GM23338 (cell line): ENCODE data around the gene IDE. TPM values are rescaled to one million over a fixed set of nuclear protein-coding genes. Genes with fewer than 3 reads are reported as not detected.

Source experiments
- ATAC-seq: fragments of 200-7000 bp; cut with Tn5 transposase; 3 replicates; pipeline ENCODE4 v1.9.1; 2020
- DNase-seq: peaks from one replicate; pipeline ENCODE4 v3.0.0-alpha.2; 2015; ENCODE audit warnings: low spot score
- H2AFZ ChIP-seq: fragments of 200-600 bp; sonication (generic); 2 replicates; pipeline ENCODE4 v1.8.0; 2016; ENCODE audit warnings: antibody characterized with exemption, mild to moderate bottlenecking, moderate library complexity
- H3F3A ChIP-seq: fragments of 200-600 bp; sonication (generic); replicated peaks from 2 replicates; pipeline ENCODE4 v1.8.0; 2017; ENCODE audit warnings: antibody characterized with exemption, mixed run types, low read depth
- H3K27ac ChIP-seq: fragments of 200-600 bp; sonication (generic); 2 replicates; pipeline ENCODE4 v1.6.1; 2016; ENCODE audit warnings: low read depth
- H3K27me3 ChIP-seq: fragments of 200-600 bp; sonication (generic); 2 replicates; pipeline ENCODE4 v1.8.0; 2016; ENCODE audit warnings: mild to moderate bottlenecking, mixed run types, moderate library complexity; ENCODE audit not compliant: insufficient read depth
- H3K36me3 ChIP-seq: fragments of 200-600 bp; sonication (generic); 2 replicates; pipeline ENCODE4 v1.8.0; 2016; ENCODE audit warnings: mild to moderate bottlenecking; ENCODE audit not compliant: insufficient read depth
- H3K4me1 ChIP-seq: fragments of 200-600 bp; sonication (generic); 2 replicates; pipeline ENCODE4 v1.8.0; 2016; ENCODE audit warnings: mild to moderate bottlenecking, moderate library complexity; ENCODE audit not compliant: insufficient read depth
- H3K4me2 ChIP-seq: fragments of 200-600 bp; sonication (generic); 2 replicates; pipeline ENCODE4 v1.7.1; 2017; ENCODE audit warnings: mixed run types
- H3K4me3 ChIP-seq: fragments of 200-600 bp; sonication (generic); 2 replicates; pipeline ENCODE4 v1.6.1; 2016; ENCODE audit warnings: mixed run types
- H3K79me2 ChIP-seq: fragments of 200-600 bp; sonication (generic); replicated peaks from 2 replicates; pipeline ENCODE4 v1.8.0; 2017; ENCODE audit warnings: mild to moderate bottlenecking; ENCODE audit not compliant: insufficient read depth
- H3K9me2 ChIP-seq: fragments of 200-600 bp; sonication (generic); 2 replicates; pipeline ENCODE4 v1.8.0; 2017; ENCODE audit not compliant: insufficient read depth
- H4K20me1 ChIP-seq: fragments of 200-600 bp; sonication (generic); replicated peaks from 2 replicates; pipeline ENCODE4 v1.8.0; 2017; ENCODE audit warnings: mild to moderate bottlenecking; ENCODE audit not compliant: insufficient read depth
- H3K27ac Mint-ChIP-seq: 2 replicates; pipeline ENCODE4 v1.8.0; 2020; ENCODE audit warnings: inconsistent platforms, mild to moderate bottlenecking, moderate library complexity, mixed read lengths
- H3K27me3 Mint-ChIP-seq: 3 replicates; pipeline ENCODE4 v1.8.0; 2022; ENCODE audit warnings: low read depth, mild to moderate bottlenecking, moderate library complexity, mixed read lengths, inconsistent platforms; ENCODE audit not compliant: insufficient read depth, poor library complexity
- H3K36me3 Mint-ChIP-seq: 3 replicates; pipeline ENCODE4 v1.8.0; 2021; ENCODE audit warnings: low read depth, mild to moderate bottlenecking, inconsistent platforms, moderate library complexity, mixed read lengths
- H3K4me1 Mint-ChIP-seq: 3 replicates; pipeline ENCODE4 v1.8.0; 2020; ENCODE audit warnings: mild to moderate bottlenecking, inconsistent platforms, mixed read lengths
- H3K4me3 Mint-ChIP-seq: 3 replicates; pipeline ENCODE4 v1.8.0; 2021; ENCODE audit warnings: moderate library complexity, mild to moderate bottlenecking, inconsistent platforms, mixed read lengths
- H3K9me3 Mint-ChIP-seq: 3 replicates; pipeline ENCODE4 v1.8.0; 2020; ENCODE audit warnings: moderate library complexity, mild to moderate bottlenecking, inconsistent platforms, mixed read lengths
- CREB1 ChIP-seq: fragments of 250-450 bp; sonication (Bioruptor Pico); IDR thresholded peaks from 2 replicates; pipeline ENCODE4 v1.5.0; 2020; ENCODE audit warnings: low read depth, mild to moderate bottlenecking, moderate library complexity
- EZH2 ChIP-seq: fragments of 200-600 bp; sonication (generic); IDR thresholded peaks from one replicate; pipeline ENCODE4 v1.8.0; 2017; ENCODE audit warnings: antibody characterized with exemption, mild to moderate bottlenecking, low read depth; ENCODE audit not compliant: unreplicated experiment
- EZH2phosphoT487 ChIP-seq: fragments of 200-600 bp; sonication (generic); IDR thresholded peaks from one replicate; pipeline ENCODE4 v1.8.1; 2018; ENCODE audit warnings: antibody characterized with exemption; ENCODE audit not compliant: unreplicated experiment
- JUNB ChIP-seq: IDR thresholded peaks from one replicate; pipeline ENCODE4 v1.6.1; 2016; ENCODE audit warnings: antibody characterized with exemption; ENCODE audit not compliant: unreplicated experiment
- NANOG ChIP-seq: IDR thresholded peaks from 2 replicates; pipeline ENCODE4 v1.6.1; 2016; ENCODE audit warnings: antibody characterized with exemption, borderline replicate concordance
- POLR2AphosphoS5 ChIP-seq: IDR thresholded peaks from 2 replicates; pipeline ENCODE4 v1.6.1; 2016; ENCODE audit warnings: antibody characterized with exemption, low read depth
- STAT1 ChIP-seq: IDR thresholded peaks from one replicate; pipeline ENCODE4 v1.6.1; 2016; ENCODE audit warnings: antibody characterized with exemption; ENCODE audit not compliant: unreplicated experiment
- ZNF114 ChIP-seq: fragments of 250-450 bp; sonication (Bioruptor Pico); IDR thresholded peaks from 2 replicates; pipeline ENCODE4 v1.5.0; 2020; ENCODE audit warnings: mild to moderate bottlenecking, moderate library complexity
- ZNF331 ChIP-seq: fragments of 250-450 bp; sonication (Bioruptor Pico); IDR thresholded peaks from 2 replicates; pipeline ENCODE4 v1.5.0; 2020; ENCODE audit warnings: low read depth, mild to moderate bottlenecking, moderate library complexity
- polyA plus RNA-seq: library from polyadenylated mRNA; unstranded; fragments of >200 nt; fragmentation: Nextera tagmentation; extraction: Ambion mirVana; gene quantifications from 2 replicates; pipeline ENCODE4 v1.2.1, GENCODE V29; 2016
- total RNA-seq: library from RNA; depleted of rRNA; stranded (reverse); fragments of >200 nt; shearing (Covaris generic); gene quantifications from 2 replicates; pipeline ENCODE4 v1.2.3, GENCODE V29; 2014
- TF ChIP-seq, protein P1 (sequence below): IDR thresholded peaks from one replicate; pipeline ENCODE4 v1.6.1; 2018; ENCODE audit warnings: antibody characterized with exemption; ENCODE audit not compliant: unreplicated experiment
- TF ChIP-seq, protein P2 (sequence below): fragments of 250-450 bp; sonication (Bioruptor Pico); IDR thresholded peaks from 2 replicates; pipeline ENCODE4 v1.5.0; 2020; ENCODE audit warnings: mild to moderate bottlenecking, moderate library complexity
- TF ChIP-seq, protein P3 (sequence below), 2 experiments: fragments of 200-600 bp in 1 of 2; sonication (generic) in 1 of 2; conservative IDR thresholded peaks; 2 replicates each; pipeline versions ENCODE4 v1.5.1 to v1.6.1; 2016 to 2017; ENCODE audit warnings: antibody characterized with exemption in 2 of 2, low read depth in 2 of 2, mild to moderate bottlenecking in 2 of 2, moderate library complexity in 1 of 2
- TF ChIP-seq, protein P4 (sequence below): IDR thresholded peaks from 2 replicates; pipeline ENCODE4 v1.6.1; 2016; ENCODE audit warnings: antibody characterized with exemption

IDE gene
- total and polyA plus RNA-seq, 2 experiments from 2014 or later: 12.9 to 36.3 TPM

DNA sequence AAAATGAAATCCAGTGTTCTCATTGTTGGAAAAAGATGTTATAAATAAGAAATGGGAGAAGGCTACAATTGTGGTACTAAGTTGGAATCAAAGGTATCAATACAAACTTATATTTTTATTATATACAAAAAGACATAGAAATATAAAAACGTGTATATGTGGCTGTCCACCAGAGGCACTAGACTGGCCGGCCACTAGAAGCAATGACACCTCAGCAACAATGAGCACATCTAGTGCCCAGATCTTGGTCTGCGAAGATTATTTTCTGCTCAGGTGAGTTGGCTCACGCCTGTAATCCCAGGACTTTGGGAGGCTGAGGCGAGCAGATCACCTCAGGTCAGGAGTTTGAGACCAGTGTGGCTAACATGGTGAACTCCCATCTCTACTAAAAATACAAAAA, 21.6 kb downstream of the IDE start:
- H3K4me1 Mint-ChIP-seq: no peaks in the 10 kb centered on the region
- peaks cover under 1% of the 10 kb centered on the region for H3K27me3 Mint-ChIP-seq
- 0 out of 3 replicates have a peak, but pooled peaks cover 7% of the 10 kb centered on the region for H3K9me3 Mint-ChIP-seq
- no peak overlapping the region for H3K4me3 ChIP-seq
- H3K27me3 ChIP-seq: no peaks in the 10 kb centered on the region
- H3K4me3 Mint-ChIP-seq: no peak overlapping the region
- no peaks in the 10 kb centered on the region for H3K36me3 ChIP-seq
- peaks cover 10% of the 10 kb centered on the region for H4K20me1 ChIP-seq
- no peak overlapping the region for H3K4me2 ChIP-seq
- no peaks in the 10 kb centered on the region for H3K9me2 ChIP-seq
- no peaks in the 10 kb centered on the region for H3K4me1 ChIP-seq
- no peak overlapping the region for H2AFZ ChIP-seq
- ATAC-seq (no peak), DNase-seq (no peak)
- H3K27ac Mint-ChIP-seq: no peak overlapping the region
- TF ChIP-seq STAT1 (no peak), POLR2AphosphoS5 (no peak), JUNB (no peak), CREB1 (CRISPR knock-in tag) (no peak), ZNF331 (CRISPR knock-in tag) (no peak), EZH2phosphoT487 (no peak), EZH2 (no peak), ZNF114 (CRISPR knock-in tag) (no peak), NANOG (no peak)
- TF ChIP-seq, protein P1, sequence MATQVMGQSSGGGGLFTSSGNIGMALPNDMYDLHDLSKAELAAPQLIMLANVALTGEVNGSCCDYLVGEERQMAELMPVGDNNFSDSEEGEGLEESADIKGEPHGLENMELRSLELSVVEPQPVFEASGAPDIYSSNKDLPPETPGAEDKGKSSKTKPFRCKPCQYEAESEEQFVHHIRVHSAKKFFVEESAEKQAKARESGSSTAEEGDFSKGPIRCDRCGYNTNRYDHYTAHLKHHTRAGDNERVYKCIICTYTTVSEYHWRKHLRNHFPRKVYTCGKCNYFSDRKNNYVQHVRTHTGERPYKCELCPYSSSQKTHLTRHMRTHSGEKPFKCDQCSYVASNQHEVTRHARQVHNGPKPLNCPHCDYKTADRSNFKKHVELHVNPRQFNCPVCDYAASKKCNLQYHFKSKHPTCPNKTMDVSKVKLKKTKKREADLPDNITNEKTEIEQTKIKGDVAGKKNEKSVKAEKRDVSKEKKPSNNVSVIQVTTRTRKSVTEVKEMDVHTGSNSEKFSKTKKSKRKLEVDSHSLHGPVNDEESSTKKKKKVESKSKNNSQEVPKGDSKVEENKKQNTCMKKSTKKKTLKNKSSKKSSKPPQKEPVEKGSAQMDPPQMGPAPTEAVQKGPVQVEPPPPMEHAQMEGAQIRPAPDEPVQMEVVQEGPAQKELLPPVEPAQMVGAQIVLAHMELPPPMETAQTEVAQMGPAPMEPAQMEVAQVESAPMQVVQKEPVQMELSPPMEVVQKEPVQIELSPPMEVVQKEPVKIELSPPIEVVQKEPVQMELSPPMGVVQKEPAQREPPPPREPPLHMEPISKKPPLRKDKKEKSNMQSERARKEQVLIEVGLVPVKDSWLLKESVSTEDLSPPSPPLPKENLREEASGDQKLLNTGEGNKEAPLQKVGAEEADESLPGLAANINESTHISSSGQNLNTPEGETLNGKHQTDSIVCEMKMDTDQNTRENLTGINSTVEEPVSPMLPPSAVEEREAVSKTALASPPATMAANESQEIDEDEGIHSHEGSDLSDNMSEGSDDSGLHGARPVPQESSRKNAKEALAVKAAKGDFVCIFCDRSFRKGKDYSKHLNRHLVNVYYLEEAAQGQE: no peak
- TF ChIP-seq, protein P2, sequence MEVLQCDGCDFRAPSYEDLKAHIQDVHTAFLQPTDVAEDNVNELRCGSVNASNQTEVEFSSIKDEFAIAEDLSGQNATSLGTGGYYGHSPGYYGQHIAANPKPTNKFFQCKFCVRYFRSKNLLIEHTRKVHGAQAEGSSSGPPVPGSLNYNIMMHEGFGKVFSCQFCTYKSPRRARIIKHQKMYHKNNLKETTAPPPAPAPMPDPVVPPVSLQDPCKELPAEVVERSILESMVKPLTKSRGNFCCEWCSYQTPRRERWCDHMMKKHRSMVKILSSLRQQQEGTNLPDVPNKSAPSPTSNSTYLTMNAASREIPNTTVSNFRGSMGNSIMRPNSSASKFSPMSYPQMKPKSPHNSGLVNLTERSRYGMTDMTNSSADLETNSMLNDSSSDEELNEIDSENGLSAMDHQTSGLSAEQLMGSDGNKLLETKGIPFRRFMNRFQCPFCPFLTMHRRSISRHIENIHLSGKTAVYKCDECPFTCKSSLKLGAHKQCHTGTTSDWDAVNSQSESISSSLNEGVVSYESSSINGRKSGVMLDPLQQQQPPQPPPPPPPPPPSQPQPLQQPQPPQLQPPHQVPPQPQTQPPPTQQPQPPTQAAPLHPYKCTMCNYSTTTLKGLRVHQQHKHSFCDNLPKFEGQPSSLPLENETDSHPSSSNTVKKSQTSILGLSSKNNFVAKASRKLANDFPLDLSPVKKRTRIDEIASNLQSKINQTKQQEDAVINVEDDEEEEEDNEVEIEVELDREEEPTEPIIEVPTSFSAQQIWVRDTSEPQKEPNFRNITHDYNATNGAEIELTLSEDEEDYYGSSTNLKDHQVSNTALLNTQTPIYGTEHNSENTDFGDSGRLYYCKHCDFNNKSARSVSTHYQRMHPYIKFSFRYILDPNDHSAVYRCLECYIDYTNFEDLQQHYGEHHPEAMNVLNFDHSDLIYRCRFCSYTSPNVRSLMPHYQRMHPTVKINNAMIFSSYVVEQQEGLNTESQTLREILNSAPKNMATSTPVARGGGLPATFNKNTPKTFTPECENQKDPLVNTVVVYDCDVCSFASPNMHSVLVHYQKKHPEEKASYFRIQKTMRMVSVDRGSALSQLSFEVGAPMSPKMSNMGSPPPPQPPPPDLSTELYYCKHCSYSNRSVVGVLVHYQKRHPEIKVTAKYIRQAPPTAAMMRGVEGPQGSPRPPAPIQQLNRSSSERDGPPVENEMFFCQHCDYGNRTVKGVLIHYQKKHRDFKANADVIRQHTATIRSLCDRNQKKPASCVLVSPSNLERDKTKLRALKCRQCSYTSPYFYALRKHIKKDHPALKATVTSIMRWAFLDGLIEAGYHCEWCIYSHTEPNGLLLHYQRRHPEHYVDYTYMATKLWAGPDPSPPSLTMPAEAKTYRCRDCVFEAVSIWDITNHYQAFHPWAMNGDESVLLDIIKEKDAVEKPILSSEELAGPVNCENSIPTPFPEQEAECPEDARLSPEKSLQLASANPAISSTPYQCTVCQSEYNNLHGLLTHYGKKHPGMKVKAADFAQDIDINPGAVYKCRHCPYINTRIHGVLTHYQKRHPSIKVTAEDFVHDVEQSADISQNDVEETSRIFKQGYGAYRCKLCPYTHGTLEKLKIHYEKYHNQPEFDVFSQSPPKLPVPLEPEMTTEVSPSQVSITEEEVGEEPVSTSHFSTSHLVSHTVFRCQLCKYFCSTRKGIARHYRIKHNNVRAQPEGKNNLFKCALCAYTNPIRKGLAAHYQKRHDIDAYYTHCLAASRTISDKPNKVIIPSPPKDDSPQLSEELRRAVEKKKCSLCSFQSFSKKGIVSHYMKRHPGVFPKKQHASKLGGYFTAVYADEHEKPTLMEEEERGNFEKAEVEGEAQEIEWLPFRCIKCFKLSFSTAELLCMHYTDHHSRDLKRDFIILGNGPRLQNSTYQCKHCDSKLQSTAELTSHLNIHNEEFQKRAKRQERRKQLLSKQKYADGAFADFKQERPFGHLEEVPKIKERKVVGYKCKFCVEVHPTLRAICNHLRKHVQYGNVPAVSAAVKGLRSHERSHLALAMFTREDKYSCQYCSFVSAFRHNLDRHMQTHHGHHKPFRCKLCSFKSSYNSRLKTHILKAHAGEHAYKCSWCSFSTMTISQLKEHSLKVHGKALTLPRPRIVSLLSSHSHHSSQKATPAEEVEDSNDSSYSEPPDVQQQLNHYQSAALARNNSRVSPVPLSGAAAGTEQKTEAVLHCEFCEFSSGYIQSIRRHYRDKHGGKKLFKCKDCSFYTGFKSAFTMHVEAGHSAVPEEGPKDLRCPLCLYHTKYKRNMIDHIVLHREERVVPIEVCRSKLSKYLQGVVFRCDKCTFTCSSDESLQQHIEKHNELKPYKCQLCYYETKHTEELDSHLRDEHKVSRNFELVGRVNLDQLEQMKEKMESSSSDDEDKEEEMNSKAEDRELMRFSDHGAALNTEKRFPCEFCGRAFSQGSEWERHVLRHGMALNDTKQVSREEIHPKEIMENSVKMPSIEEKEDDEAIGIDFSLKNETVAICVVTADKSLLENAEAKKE (CRISPR knock-in tag): peak; percentile 51; the same call in 1 of the 2 replicates
- TF ChIP-seq, protein P3, sequence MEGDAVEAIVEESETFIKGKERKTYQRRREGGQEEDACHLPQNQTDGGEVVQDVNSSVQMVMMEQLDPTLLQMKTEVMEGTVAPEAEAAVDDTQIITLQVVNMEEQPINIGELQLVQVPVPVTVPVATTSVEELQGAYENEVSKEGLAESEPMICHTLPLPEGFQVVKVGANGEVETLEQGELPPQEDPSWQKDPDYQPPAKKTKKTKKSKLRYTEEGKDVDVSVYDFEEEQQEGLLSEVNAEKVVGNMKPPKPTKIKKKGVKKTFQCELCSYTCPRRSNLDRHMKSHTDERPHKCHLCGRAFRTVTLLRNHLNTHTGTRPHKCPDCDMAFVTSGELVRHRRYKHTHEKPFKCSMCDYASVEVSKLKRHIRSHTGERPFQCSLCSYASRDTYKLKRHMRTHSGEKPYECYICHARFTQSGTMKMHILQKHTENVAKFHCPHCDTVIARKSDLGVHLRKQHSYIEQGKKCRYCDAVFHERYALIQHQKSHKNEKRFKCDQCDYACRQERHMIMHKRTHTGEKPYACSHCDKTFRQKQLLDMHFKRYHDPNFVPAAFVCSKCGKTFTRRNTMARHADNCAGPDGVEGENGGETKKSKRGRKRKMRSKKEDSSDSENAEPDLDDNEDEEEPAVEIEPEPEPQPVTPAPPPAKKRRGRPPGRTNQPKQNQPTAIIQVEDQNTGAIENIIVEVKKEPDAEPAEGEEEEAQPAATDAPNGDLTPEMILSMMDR (conservative IDR thresholded peaks at IDR 0.05; ENCODE audit: low read depth in 2 of 2): peak; percentile 31 to 39
- TF ChIP-seq, protein P4, sequence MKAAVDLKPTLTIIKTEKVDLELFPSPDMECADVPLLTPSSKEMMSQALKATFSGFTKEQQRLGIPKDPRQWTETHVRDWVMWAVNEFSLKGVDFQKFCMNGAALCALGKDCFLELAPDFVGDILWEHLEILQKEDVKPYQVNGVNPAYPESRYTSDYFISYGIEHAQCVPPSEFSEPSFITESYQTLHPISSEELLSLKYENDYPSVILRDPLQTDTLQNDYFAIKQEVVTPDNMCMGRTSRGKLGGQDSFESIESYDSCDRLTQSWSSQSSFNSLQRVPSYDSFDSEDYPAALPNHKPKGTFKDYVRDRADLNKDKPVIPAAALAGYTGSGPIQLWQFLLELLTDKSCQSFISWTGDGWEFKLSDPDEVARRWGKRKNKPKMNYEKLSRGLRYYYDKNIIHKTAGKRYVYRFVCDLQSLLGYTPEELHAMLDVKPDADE: no peak
- H3K27ac ChIP-seq: no peak overlapping the region
- peaks cover 40% of the 10 kb centered on the region for H3K36me3 Mint-ChIP-seq
- H3F3A ChIP-seq: no peaks in the 10 kb centered on the region
- H3K79me2 ChIP-seq: peaks cover 38% of the 10 kb centered on the region
